Activated CD8-positive, alpha-beta memory T cell treated with anti-CD3 and anti-CD28 coated beads, Interleukin-2, amount 10 ng/mL, durations not matched to agents 7 days and 5 days (primary cell): ENCODE results near the gene TJP1. TPM values are rescaled to one million over a fixed set of nuclear protein-coding genes. Genes with fewer than 3 reads are reported as not detected.
"Not testable (repeated sequence)": the region's sequence is repeated elsewhere in the genome, so short reads cannot be mapped to it uniquely, and the experiment has no call there.

Experiments used
- ATAC-seq: fragments of 150-1000 bp; cut with Tn5 transposase; one replicate; pipeline ENCODE4 v1.10.0; 2021; ENCODE audit warnings: moderate library complexity
- CTCF ChIA-PET: fragments of 350-600 bp; sonication (Branson Sonifier 250); formaldehyde crosslinking; loops from one replicate; lab custom pipeline; 2021; ENCODE audit warnings: antibody characterized with exemption; lab: Charles Lee
- DNase-seq: peaks from one replicate; pipeline ENCODE4 v3.0.0-alpha.2; 2020
- H3K27ac Mint-ChIP-seq: one replicate; pipeline ENCODE4 v1.8.0; 2021; ENCODE audit warnings: mild to moderate bottlenecking, mixed read lengths
- H3K27me3 Mint-ChIP-seq: one replicate; pipeline ENCODE4 v1.8.0; 2021; ENCODE audit warnings: mixed read lengths
- H3K36me3 Mint-ChIP-seq: one replicate; pipeline ENCODE4 v1.8.0; 2021; ENCODE audit warnings: mild to moderate bottlenecking, mixed read lengths
- H3K4me1 Mint-ChIP-seq: one replicate; pipeline ENCODE4 v1.8.0; 2021; ENCODE audit warnings: mixed read lengths
- H3K4me3 Mint-ChIP-seq: one replicate; pipeline ENCODE4 v1.8.0; 2021; ENCODE audit warnings: mild to moderate bottlenecking, moderate library complexity, mixed read lengths
- H3K9me3 Mint-ChIP-seq: one replicate; pipeline ENCODE4 v1.8.0; 2022; ENCODE audit warnings: low read depth, mixed read lengths
- total RNA-seq, 2 experiments: library from RNA; stranded (reverse); gene quantifications; one replicate each; pipeline ENCODE4 v1.2.3, GENCODE V29; 2021

TJP1 gene
- total RNA-seq, 2 experiments from 2014 or later = not detected

DNA sequence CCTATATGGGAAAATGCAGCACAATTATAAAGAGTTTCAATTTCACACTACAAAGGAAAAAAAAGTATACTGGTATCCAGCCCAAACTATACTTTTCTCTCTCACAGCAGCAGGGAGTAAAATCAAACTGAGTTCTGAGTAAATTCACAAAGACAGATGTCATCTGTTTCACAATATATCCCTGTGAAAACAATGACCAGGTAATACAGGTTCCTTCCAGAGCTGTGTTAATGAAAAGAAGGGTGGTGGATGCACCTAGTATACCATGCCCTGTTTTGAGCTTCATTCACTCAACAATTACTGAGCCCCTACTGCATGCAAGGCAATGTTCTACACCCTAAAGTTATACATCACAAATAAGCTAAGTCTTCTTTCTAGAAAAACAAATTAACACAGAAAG is 108.5 kb downstream of the TJP1 start:
- CTCF ChIA-PET = interaction anchor here (1.2 kb wide), 1 partner anchor 11 kb away, joined by 3 read pairs; no protein-coding TSS in a partner anchor
- H3K4me1 Mint-ChIP-seq = no peaks in the 10 kb centered on the region
- no peak overlapping the region for H3K4me3 Mint-ChIP-seq
- DNase-seq (no peak), ATAC-seq (no peak)
- H3K27ac Mint-ChIP-seq = no peak overlapping the region
- H3K36me3 Mint-ChIP-seq = no peaks in the 10 kb centered on the region
- H3K9me3 Mint-ChIP-seq = no peaks in the 10 kb centered on the region
- H3K27me3 Mint-ChIP-seq = peaks cover 14% of the 10 kb centered on the region

DNA sequence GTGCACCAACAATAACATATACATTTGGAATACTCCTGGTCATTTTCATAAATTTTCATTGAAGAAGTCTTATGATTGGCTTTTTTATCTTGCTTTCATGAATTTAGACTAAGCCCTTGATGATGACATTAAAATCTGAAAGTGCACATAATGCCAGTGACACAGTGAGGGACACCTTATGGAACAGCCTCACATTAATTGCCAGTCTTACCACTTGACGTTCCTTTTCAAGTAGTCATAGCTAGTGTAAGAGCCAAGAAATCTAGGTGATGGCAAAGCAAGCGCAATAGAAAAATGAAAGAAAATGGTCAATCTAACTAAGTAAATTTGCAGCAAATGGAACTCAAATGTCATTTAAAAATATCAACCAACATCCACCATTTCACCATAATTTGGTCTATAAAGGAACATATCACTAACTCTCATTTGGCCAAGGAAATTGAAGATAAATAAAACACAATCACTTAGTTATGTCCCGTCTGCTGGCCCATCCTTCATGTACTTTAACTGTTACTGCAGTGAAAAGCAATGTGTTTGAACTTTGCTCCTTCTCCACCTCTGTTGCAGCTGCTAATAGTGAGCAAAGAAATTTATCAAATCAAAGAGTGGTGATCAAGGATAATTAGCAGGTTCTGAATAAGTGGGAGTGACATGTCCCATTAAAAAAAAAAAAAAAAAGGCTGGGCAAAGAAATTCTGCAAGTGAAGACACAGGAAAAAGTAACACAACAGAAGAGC is 110.0 kb downstream of the TJP1 start:
- no peak for DNase-seq
- H3K36me3 Mint-ChIP-seq = no peaks in the 10 kb centered on the region
- H3K9me3 Mint-ChIP-seq = no peaks in the 10 kb centered on the region
- H3K27ac Mint-ChIP-seq = no peak overlapping the region
- ATAC-seq = no peak
- CTCF ChIA-PET = no interaction called here
- peaks cover 10% of the 10 kb centered on the region for H3K27me3 Mint-ChIP-seq
- H3K4me3 Mint-ChIP-seq = no peak overlapping the region
- H3K4me1 Mint-ChIP-seq = no peaks in the 10 kb centered on the region

GRCh38 chr15:29711531-29711930 is 110.7 kb downstream of the TJP1 start:
- CTCF ChIA-PET = no interaction called here
- peaks cover 7% of the 10 kb centered on the region for H3K27me3 Mint-ChIP-seq
- H3K4me1 Mint-ChIP-seq = no peaks in the 10 kb centered on the region
- DNase-seq (no peak), ATAC-seq (no peak)
- no peaks in the 10 kb centered on the region for H3K36me3 Mint-ChIP-seq
- H3K27ac Mint-ChIP-seq = no peak overlapping the region
- H3K9me3 Mint-ChIP-seq = no peaks in the 10 kb centered on the region
- no peak overlapping the region for H3K4me3 Mint-ChIP-seq

DNA sequence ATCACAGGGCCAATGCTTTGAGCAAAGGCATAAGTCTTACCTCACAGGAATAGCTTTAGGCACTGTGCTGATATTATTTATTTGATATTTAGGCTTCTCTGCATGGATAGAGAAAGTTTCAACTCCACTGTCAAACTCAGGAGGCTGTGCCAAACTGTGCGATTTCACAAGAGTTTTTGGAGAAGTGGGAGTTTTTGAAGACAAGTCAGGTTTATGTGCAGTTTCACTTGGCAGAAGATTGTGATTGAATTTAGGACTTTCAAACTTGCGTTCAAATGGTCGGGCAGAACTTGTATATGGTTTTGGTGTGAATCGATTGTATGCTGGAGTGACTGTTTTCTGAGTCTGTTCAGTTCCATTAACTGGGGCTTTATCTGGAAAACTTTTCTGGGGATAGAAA is 113.7 kb downstream of the TJP1 start:
- Mint-ChIP-seq H3K36me3 (no peaks in the 10 kb centered on the region), H3K4me1 (no peaks in the 10 kb centered on the region), H3K27ac (no peak overlapping the region), H3K27me3 (peaks cover 7% of the 10 kb centered on the region), H3K9me3 (no peaks in the 10 kb centered on the region), H3K4me3 (no peak overlapping the region)
- ATAC-seq (no peak), DNase-seq (no peak)
- CTCF ChIA-PET = no interaction called here

- Mint-ChIP-seq H3K9me3 (no peaks in the 10 kb centered on the region), H3K4me3 (no peak overlapping the region), H3K27me3 (peaks cover 3% of the 10 kb centered on the region), H3K4me1 (no peaks in the 10 kb centered on the region), H3K27ac (no peak overlapping the region), H3K36me3 (no peaks in the 10 kb centered on the region)
- CTCF ChIA-PET = no interaction called here
- no peak for ATAC-seq
- DNase-seq = no peak
Measured at GRCh38 chr15:29704950-29705597, 117.2 kb downstream of the TJP1 start.

- Mint-ChIP-seq H3K27ac (no peak overlapping the region), H3K27me3 (peaks cover 3% of the 10 kb centered on the region), H3K36me3 (no peaks in the 10 kb centered on the region), H3K4me1 (no peaks in the 10 kb centered on the region), H3K9me3 (no peaks in the 10 kb centered on the region), H3K4me3 (no peak overlapping the region)
- no peak for ATAC-seq
- CTCF ChIA-PET = no interaction called here
- no peak for DNase-seq
Measured at GRCh38 chr15:29701151-29701550, 121.1 kb downstream of the TJP1 start.

DNA sequence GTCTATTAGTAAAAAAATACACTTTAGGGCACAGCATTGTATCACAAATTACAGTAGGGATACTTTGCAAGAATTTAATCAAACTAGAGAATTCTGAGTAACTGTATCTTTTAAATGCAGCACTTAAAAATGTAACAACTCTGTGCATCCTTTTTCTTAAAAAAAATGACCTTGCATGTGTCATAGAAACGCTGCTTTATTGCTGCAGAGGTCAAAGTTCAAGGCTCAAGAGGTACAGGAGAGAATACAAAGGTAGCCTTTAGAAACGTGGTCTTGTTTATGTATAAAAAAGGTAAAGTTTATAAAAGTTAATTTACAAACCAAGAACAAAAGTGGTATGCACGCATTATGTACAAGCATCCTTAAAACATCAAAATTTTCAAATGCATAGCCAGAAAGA is 122.0 kb downstream of the TJP1 start:
- DNase-seq = no peak
- H3K27me3 Mint-ChIP-seq = peaks cover 3% of the 10 kb centered on the region
- H3K4me3 Mint-ChIP-seq = no peak overlapping the region
- ATAC-seq = no peak
- no peaks in the 10 kb centered on the region for H3K4me1 Mint-ChIP-seq
- no peaks in the 10 kb centered on the region for H3K36me3 Mint-ChIP-seq
- H3K9me3 Mint-ChIP-seq = no peaks in the 10 kb centered on the region
- CTCF ChIA-PET = no interaction called here
- no peak overlapping the region for H3K27ac Mint-ChIP-seq

GRCh38 chr15:29699791-29700190 is 122.5 kb downstream of the TJP1 start:
- no peak overlapping the region for H3K27ac Mint-ChIP-seq
- ATAC-seq (no peak), DNase-seq (no peak)
- H3K4me1 Mint-ChIP-seq = no peaks in the 10 kb centered on the region
- H3K27me3 Mint-ChIP-seq = peaks cover 3% of the 10 kb centered on the region
- no peak overlapping the region for H3K4me3 Mint-ChIP-seq
- no peaks in the 10 kb centered on the region for H3K36me3 Mint-ChIP-seq
- no peaks in the 10 kb centered on the region for H3K9me3 Mint-ChIP-seq
- CTCF ChIA-PET = no interaction called here

- peaks cover 8% of the 10 kb centered on the region for H3K27me3 Mint-ChIP-seq
- ATAC-seq (no peak), DNase-seq (no peak)
- no peak overlapping the region for H3K4me3 Mint-ChIP-seq
- H3K36me3 Mint-ChIP-seq = no peaks in the 10 kb centered on the region
- H3K4me1 Mint-ChIP-seq = no peaks in the 10 kb centered on the region
- CTCF ChIA-PET = no interaction called here
- no peaks in the 10 kb centered on the region for H3K9me3 Mint-ChIP-seq
- H3K27ac Mint-ChIP-seq = no peak overlapping the region
Measured at GRCh38 chr15:29698030-29698701, 124.1 kb downstream of the TJP1 start.

GRCh38 chr15:29696950-29697738 is 125.1 kb downstream of the TJP1 start:
- ATAC-seq (no peak), DNase-seq (no peak)
- CTCF ChIA-PET = no interaction called here
- Mint-ChIP-seq H3K27ac (no peak overlapping the region), H3K4me1 (no peaks in the 10 kb centered on the region), H3K4me3 (no peak overlapping the region), H3K9me3 (no peaks in the 10 kb centered on the region), H3K27me3 (peaks cover 9% of the 10 kb centered on the region), H3K36me3 (no peaks in the 10 kb centered on the region)

DNA sequence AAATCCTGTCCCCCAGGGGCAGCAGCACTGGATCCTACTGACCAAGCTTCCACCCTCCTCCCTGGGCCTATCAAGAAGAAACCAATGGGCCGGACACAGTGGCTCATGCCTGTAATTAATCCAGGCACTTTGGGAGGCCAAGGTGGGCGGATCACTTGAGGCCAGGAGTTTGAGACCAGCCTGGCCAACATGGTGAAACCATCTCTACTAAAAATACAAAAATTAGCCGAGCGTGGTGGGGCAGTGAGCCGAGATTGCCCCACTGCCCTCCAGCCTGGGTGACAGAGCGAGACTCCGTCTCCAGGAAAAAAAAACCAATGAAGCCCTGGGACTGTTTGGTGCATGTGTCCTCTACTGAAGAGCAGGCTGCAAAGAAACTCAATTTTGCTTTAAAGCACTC is 125.8 kb downstream of the TJP1 start:
- H3K9me3 Mint-ChIP-seq, CTCF ChIA-PET, ATAC-seq, H3K4me3 Mint-ChIP-seq, H3K27me3 Mint-ChIP-seq, H3K27ac Mint-ChIP-seq, DNase-seq, H3K36me3 Mint-ChIP-seq, H3K4me1 Mint-ChIP-seq: not testable (repeated sequence)

- H3K27me3 Mint-ChIP-seq = peaks cover 8% of the 10 kb centered on the region
- CTCF ChIA-PET = no interaction called here
- ATAC-seq = no peak
- no peaks in the 10 kb centered on the region for H3K9me3 Mint-ChIP-seq
- no peak overlapping the region for H3K27ac Mint-ChIP-seq
- H3K36me3 Mint-ChIP-seq = no peaks in the 10 kb centered on the region
- no peak overlapping the region for H3K4me3 Mint-ChIP-seq
- H3K4me1 Mint-ChIP-seq = no peaks in the 10 kb centered on the region
- DNase-seq = no peak
Measured at GRCh38 chr15:29695489-29696167, 126.6 kb downstream of the TJP1 start.

- DNase-seq (no peak), ATAC-seq (no peak)
- CTCF ChIA-PET = no interaction called here
- Mint-ChIP-seq H3K4me3 (no peak overlapping the region), H3K36me3 (no peaks in the 10 kb centered on the region), H3K4me1 (no peaks in the 10 kb centered on the region), H3K9me3 (no peaks in the 10 kb centered on the region), H3K27ac (no peak overlapping the region), H3K27me3 (peaks cover 8% of the 10 kb centered on the region)
Measured at GRCh38 chr15:29693225-29693624, 129.0 kb downstream of the TJP1 start.
